HK-2 (cell line): ENCODE data around the gene KNL1.
A peak's percentile ranks its signal among the peaks of the same experiment; 100 is the strongest.
"Not testable (repeated sequence)": the region's sequence is repeated elsewhere in the genome, so short reads cannot be mapped to it uniquely, and the experiment has no call there.

ENCODE experiments used
- DNase-seq: peaks from one replicate; pipeline ENCODE4 v3.0.0-alpha.2; 2018; ENCODE audit not compliant: unreplicated experiment

The KNL1 gene

GRCh38 chr15:40584191-40584590 lies 9.9 kb upstream of the KNL1 start:
- DNase-seq = no peak

- no peak for DNase-seq
Observed at GRCh38 chr15:40590667-40591050, 3.4 kb upstream of the KNL1 start.

GRCh38 chr15:40591389-40591788 lies 2.7 kb upstream of the KNL1 start:
- DNase-seq = no peak

- DNase-seq = no peak
Observed at GRCh38 chr15:40593165-40593564, 884 bp upstream of the KNL1 start.

GRCh38 chr15:40594429-40594836 lies 384 bp downstream of the KNL1 start:
- peak; percentile 54 for DNase-seq

- no peak for DNase-seq
Observed at GRCh38 chr15:40595219-40595618, 1.2 kb downstream of the KNL1 start.

- DNase-seq = no peak
Observed at GRCh38 chr15:40595773-40596172, 1.7 kb downstream of the KNL1 start.

- DNase-seq = no peak
Observed at GRCh38 chr15:40597024-40597423, 3.0 kb downstream of the KNL1 start.

- no peak for DNase-seq
Observed at GRCh38 chr15:40598126-40598525, 4.1 kb downstream of the KNL1 start.

GRCh38 chr15:40598672-40599071 lies 4.6 kb downstream of the KNL1 start:
- no peak for DNase-seq

- no peak for DNase-seq
Observed at GRCh38 chr15:40600956-40601355, 6.9 kb downstream of the KNL1 start.

- no peak for DNase-seq
Observed at GRCh38 chr15:40603935-40604334, 9.9 kb downstream of the KNL1 start.

GRCh38 chr15:40613080-40613479 lies 19.0 kb downstream of the KNL1 start:
- DNase-seq = no peak

GRCh38 chr15:40618023-40618422 lies 24.0 kb downstream of the KNL1 start:
- DNase-seq = no peak

GRCh38 chr15:40618906-40619305 lies 24.9 kb downstream of the KNL1 start:
- DNase-seq = no peak

GRCh38 chr15:40623361-40623760 lies 29.3 kb downstream of the KNL1 start:
- no peak for DNase-seq

- no peak for DNase-seq
Observed at GRCh38 chr15:40630313-40630712, 36.3 kb downstream of the KNL1 start.

GRCh38 chr15:40633178-40633577 lies 39.1 kb downstream of the KNL1 start:
- no peak for DNase-seq

GRCh38 chr15:40637221-40637745 lies 43.2 kb downstream of the KNL1 start:
- DNase-seq = no peak

- no peak for DNase-seq
Observed at GRCh38 chr15:40639677-40640076, 45.6 kb downstream of the KNL1 start.

- DNase-seq = no peak
Observed at GRCh38 chr15:40647523-40647922, 53.5 kb downstream of the KNL1 start.

GRCh38 chr15:40650479-40650878 lies 56.4 kb downstream of the KNL1 start:
- no peak for DNase-seq

GRCh38 chr15:40660686-40661085 lies 66.6 kb downstream of the KNL1 start:
- DNase-seq = no peak

- no peak for DNase-seq
Observed at GRCh38 chr15:40664909-40665308, 70.9 kb downstream of the KNL1 start.

GRCh38 chr15:40676290-40676689 lies 82.2 kb downstream of the KNL1 start:
- DNase-seq = not testable (repeated sequence)
